RPMI7951 (cell line): Measurements from ENCODE around the gene PPP2R5B. TPM values are rescaled to one million over a fixed set of nuclear protein-coding genes. Genes with fewer than 3 reads are reported as not detected.

Experiments used
- DNase-seq: peaks from one replicate; pipeline ENCODE4 v3.0.0-alpha.2; 2012; ENCODE audit warnings: low read depth
- total RNA-seq: library from RNA; depleted of rRNA; stranded (reverse); fragments of >200 nt; shearing (Covaris generic); gene quantifications from 2 replicates; pipeline ENCODE4 v1.2.3, GENCODE V29; 2014

PPP2R5B gene
- total RNA-seq, 1 experiment from 2014 or later = 17.8 TPM

- no peak for DNase-seq
Observed at GRCh38 chr11:64888729-64889511, 35.6 kb upstream of the PPP2R5B start.

- DNase-seq = no peak
Observed at GRCh38 chr11:64890522-64890939, 34.0 kb upstream of the PPP2R5B start.

- DNase-seq = no peak
Observed at GRCh38 chr11:64891215-64891848, 33.2 kb upstream of the PPP2R5B start.

GRCh38 chr11:64891880-64892279 lies 32.6 kb upstream of the PPP2R5B start:
- no peak for DNase-seq

GRCh38 chr11:64892411-64892831 lies 32.1 kb upstream of the PPP2R5B start:
- DNase-seq = no peak

GRCh38 chr11:64892838-64893193 lies 31.7 kb upstream of the PPP2R5B start:
- no peak for DNase-seq

- no peak for DNase-seq
Observed at GRCh38 chr11:64893194-64894069, 31.1 kb upstream of the PPP2R5B start.

- peak; percentile 64 for DNase-seq
Observed at GRCh38 chr11:64894070-64894811, 30.2 kb upstream of the PPP2R5B start.

GRCh38 chr11:64894812-64895452 lies 29.6 kb upstream of the PPP2R5B start:
- no peak for DNase-seq

- DNase-seq = no peak
Observed at GRCh38 chr11:64896448-64897022, 28.0 kb upstream of the PPP2R5B start.

- DNase-seq = no peak
Observed at GRCh38 chr11:64897381-64898075, 27.0 kb upstream of the PPP2R5B start.

GRCh38 chr11:64898076-64898445 lies 26.4 kb upstream of the PPP2R5B start:
- DNase-seq = no peak

- no peak for DNase-seq
Observed at GRCh38 chr11:64898541-64898940, 25.9 kb upstream of the PPP2R5B start.

- peak; percentile 42 for DNase-seq
Observed at GRCh38 chr11:64900263-64900678, 24.2 kb upstream of the PPP2R5B start.

- no peak for DNase-seq
Observed at GRCh38 chr11:64900774-64901173, 23.7 kb upstream of the PPP2R5B start.

GRCh38 chr11:64902102-64902900 lies 22.2 kb upstream of the PPP2R5B start:
- no peak for DNase-seq

- DNase-seq = no peak
Observed at GRCh38 chr11:64903291-64903833, 21.1 kb upstream of the PPP2R5B start.

GRCh38 chr11:64905516-64906313 lies 18.8 kb upstream of the PPP2R5B start:
- no peak for DNase-seq
